GM19455 (cell line): ENCODE data around the gene SYDE1.
"Not testable (repeated sequence)": the region's sequence is repeated elsewhere in the genome, so short reads cannot be mapped to it uniquely, and the experiment has no call there.

ENCODE experiments used
- ATAC-seq: cut with Tn5 transposase; IDR thresholded peaks from one replicate; pipeline ENCODE4 v1.9.1; 2021; ENCODE audit not compliant: unreplicated experiment

The SYDE1 gene

GRCh38 chr19:15107061-15108010, at the start of gene SYDE1:
SYDE1 (plus strand) TSS chr19:15107401; CDS start chr19:15107434, 33 bp downstream.
- ATAC-seq = no peak

- no peak for ATAC-seq
Observed at GRCh38 chr19:15062036-15062435, 45.2 kb upstream of the SYDE1 start.

- not testable (repeated sequence) for ATAC-seq
Observed at GRCh38 chr19:15070386-15070785, 36.8 kb upstream of the SYDE1 start.

GRCh38 chr19:15072930-15073647, 34.1 kb upstream of the SYDE1 start:
- no peak for ATAC-seq

- ATAC-seq = no peak
Observed at GRCh38 chr19:15074371-15074770, 32.8 kb upstream of the SYDE1 start.

- ATAC-seq = no peak
Observed at GRCh38 chr19:15075806-15076205, 31.4 kb upstream of the SYDE1 start.

- not testable (repeated sequence) for ATAC-seq
Observed at GRCh38 chr19:15080002-15080401, 27.2 kb upstream of the SYDE1 start.

- ATAC-seq = no peak
Observed at GRCh38 chr19:15081911-15082310, 25.3 kb upstream of the SYDE1 start, which contains the start of gene OR1I1. OR1I1 (plus strand) TSS chr19:15082211; CDS start chr19:15087066, 4,855 bp downstream.

GRCh38 chr19:15087182-15087581, 20.0 kb upstream of the SYDE1 start:
- no peak for ATAC-seq

GRCh38 chr19:15091918-15092753, 15.1 kb upstream of the SYDE1 start:
- no peak for ATAC-seq

GRCh38 chr19:15093001-15093400, 14.2 kb upstream of the SYDE1 start:
- no peak for ATAC-seq

- no peak for ATAC-seq
Observed at GRCh38 chr19:15096223-15096622, 11.0 kb upstream of the SYDE1 start.

GRCh38 chr19:15097980-15098379, 9.2 kb upstream of the SYDE1 start:
- ATAC-seq = not testable (repeated sequence)

- ATAC-seq = no peak
Observed at GRCh38 chr19:15098460-15098859, 8.7 kb upstream of the SYDE1 start.

GRCh38 chr19:15099017-15099582, 8.1 kb upstream of the SYDE1 start:
- no peak for ATAC-seq

- no peak for ATAC-seq
Observed at GRCh38 chr19:15101479-15102082, 5.6 kb upstream of the SYDE1 start.

GRCh38 chr19:15104003-15104402, 3.2 kb upstream of the SYDE1 start:
- no peak for ATAC-seq

GRCh38 chr19:15104411-15104810, 2.8 kb upstream of the SYDE1 start:
- no peak for ATAC-seq

GRCh38 chr19:15105044-15105443, 2.2 kb upstream of the SYDE1 start:
- ATAC-seq = no peak

GRCh38 chr19:15108145-15108844, 1.1 kb downstream of the SYDE1 start:
- no peak for ATAC-seq
